ENCODE data around the gene FAM193B.

- TF ChIP-seq POLR2A (IDR thresholded peaks at IDR 0.05; ENCODE audit: low read length) (no peak), GATA1 (IDR thresholded peaks at IDR 0.05; ENCODE audit: low read depth, low read length) (no peak)
Observed at GRCh38 chr5:177529247-177530203, 24.8 kb downstream of the FAM193B start.

Data from erythroblast (primary cell).